D341Med (cell line): ENCODE data around the gene USP35.
"Not testable (repeated sequence)": the region's sequence is repeated elsewhere in the genome, so short reads cannot be mapped to it uniquely, and the experiment has no call there.

Source experiments
- DNase-seq: peaks from one replicate; pipeline ENCODE4 v3.0.0; 2012; ENCODE audit warnings: low spot score

USP35 gene

DNA sequence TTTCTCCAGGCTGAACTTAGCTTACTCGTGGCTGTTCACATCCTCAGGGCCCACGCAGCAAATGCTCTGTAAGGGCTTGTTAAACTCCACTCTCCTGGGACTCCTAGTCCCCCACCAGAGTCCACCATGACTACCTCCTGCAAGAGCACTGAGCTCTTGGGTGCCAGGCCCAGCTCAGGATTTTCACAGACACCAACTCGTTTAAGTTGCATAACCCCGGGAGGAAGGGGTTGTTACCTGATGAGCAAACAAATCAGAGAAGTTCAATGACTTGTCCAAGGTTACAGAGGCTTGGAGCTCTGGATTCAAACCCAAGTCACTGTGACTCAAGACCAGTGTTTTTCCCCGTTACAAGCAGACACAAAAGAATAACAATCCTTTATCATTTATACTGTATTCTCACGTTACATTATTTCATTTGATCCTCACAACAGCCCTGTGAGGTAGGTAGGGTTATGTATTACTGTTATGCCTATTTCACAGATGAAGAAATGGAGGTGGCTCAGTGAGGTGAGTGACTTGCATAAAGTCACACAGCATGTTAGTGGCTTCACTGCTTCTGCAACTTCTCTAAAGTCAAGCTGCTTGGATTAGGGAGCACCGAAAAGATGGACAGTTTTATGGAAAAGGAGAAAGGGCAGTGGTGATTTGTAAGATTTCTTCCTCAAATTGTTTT is 17.7 kb upstream of the USP35 start:
- DNase-seq: no peak

DNA sequence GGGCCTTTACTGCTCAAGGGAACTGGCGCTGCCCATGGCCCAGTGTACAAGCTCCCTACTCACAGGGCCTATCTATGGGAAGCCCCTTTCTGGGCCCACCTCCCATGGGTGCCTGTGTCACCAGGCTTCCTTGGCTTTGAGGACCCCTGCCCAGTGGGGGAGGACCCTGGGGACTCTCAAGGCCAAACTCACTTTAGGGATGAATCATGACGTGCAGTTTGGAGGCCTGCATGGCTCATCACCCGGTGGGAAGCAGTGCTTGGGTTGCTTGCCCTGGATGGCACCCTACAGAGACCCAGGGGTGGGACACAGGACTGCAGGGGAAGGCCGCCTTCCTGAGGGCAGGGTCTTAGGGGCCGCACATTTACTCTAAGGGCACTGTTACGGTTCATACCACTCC is 16.8 kb upstream of the USP35 start:
- no peak for DNase-seq

GRCh38 chr11:78175862-78176261 is 12.9 kb upstream of the USP35 start:
- not testable (repeated sequence) for DNase-seq

DNA sequence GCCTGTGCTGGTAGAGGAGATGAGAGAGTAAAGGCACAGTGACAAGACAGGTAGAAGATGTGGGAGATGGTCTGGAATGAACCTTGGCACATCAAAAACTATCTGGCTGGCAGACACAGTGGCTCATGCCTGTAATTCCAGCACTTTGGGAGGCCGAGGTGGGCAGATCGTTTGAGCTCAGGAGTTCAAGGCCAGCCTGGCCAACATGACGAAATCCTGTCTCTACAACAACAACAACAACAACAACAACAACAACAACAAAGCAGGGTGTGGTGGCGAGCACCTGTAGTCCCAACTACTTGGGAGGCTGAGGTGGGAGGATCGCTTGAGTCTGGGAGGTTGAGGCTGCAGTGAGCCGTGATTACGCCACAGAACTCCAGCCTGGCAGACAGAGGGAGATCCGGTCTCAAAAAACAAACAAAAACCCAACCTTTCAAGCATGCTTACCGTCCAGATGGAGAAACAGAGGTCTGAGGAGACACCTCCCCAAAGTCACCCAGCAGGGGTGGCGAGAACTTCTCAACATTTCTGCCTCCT is 12.0 kb upstream of the USP35 start:
- no peak for DNase-seq

- DNase-seq: no peak
Observed at GRCh38 chr11:78177216-78177615, 11.5 kb upstream of the USP35 start.

GRCh38 chr11:78179459-78180071 is 9.2 kb upstream of the USP35 start:
- no peak for DNase-seq

DNA sequence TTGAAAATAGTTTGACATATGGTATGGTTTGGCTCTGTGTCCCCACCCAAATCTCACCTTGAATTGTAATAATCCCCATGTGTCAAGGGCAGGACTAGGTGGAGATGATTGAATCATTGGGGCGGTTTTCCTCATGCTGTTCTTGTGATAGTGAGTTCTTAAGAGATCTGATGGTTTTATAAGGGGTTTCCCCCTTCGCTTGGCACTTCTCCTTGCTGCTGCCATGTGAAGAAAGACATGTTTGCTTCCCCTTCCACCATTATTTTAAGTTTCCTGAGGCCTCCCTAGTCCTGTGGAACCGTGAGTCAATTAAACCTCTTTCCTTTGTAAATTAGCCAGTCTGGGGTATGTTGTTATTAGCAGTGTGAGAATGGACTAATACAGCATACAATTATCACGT is 8.0 kb upstream of the USP35 start:
- no peak for DNase-seq

DNA sequence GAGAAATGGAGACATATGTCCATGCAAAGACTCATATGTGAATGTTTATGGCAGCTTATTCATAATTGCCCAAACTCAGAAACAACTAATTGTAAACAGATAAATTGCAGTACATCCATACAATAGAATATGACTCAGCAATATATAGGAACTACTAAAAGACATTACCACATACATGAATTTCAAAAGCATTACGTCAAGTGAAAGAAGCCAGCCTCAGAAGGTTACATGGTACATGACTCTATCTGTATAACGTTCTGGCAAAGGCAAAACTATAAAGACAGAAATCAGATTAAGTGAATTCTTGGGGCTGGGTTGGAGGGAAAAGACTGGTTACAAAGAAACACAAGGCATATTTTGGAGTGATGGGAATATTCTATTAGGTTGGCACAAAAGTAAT is 7.5 kb upstream of the USP35 start:
- DNase-seq: no peak

- no peak for DNase-seq
Observed at GRCh38 chr11:78187366-78188285, 1.1 kb upstream of the USP35 start.

DNA sequence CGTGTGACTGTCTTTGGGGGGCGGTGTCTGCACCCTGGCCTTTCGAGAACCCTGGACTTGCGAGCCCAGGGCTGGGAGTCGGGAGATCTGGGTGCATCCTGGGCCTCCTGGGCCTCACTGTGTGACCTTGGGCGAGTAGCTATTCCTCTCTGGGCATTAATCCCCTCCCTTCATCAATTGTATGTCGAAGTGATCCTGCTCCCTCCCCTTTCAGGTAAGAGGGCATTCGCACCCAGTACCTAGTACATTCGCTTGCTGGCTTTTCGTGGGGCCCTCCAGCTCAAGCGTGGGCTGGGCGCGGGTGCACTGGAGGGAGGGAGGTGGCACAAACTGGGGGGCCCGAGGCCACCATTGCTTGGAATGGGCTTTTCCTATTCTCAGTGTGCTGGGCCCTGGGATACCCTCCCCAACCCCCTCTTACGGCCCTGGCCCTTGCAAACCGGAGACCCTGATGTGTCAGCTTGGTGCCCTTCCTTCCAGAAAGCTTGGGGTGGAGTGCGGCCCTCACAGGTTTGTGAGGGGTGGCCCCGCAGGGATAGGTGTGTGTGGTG is 530 bp downstream of the USP35 start:
- no peak for DNase-seq

DNA sequence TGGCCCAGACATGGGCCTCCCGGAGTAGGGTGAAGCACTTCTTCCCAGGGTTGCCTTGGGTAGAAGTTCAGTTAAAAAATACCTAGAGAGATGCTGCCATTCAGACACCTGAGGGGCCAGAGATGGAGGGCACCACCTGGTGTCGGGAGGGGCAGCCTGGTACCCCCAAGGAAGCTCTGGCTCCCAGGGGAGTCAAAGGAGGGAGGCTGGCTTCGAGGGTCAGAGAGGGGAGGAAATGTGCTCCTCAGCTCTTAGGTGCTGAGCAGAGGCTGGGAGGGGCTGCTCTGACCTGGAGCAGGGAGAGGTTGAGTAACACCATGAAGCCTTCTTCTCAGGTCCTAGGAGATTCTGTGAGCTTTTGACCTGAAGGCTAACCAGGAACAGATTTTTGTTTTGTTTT is 1.1 kb downstream of the USP35 start:
- DNase-seq: no peak

- no peak for DNase-seq
Observed at GRCh38 chr11:78190374-78190773, 1.7 kb downstream of the USP35 start.

DNA sequence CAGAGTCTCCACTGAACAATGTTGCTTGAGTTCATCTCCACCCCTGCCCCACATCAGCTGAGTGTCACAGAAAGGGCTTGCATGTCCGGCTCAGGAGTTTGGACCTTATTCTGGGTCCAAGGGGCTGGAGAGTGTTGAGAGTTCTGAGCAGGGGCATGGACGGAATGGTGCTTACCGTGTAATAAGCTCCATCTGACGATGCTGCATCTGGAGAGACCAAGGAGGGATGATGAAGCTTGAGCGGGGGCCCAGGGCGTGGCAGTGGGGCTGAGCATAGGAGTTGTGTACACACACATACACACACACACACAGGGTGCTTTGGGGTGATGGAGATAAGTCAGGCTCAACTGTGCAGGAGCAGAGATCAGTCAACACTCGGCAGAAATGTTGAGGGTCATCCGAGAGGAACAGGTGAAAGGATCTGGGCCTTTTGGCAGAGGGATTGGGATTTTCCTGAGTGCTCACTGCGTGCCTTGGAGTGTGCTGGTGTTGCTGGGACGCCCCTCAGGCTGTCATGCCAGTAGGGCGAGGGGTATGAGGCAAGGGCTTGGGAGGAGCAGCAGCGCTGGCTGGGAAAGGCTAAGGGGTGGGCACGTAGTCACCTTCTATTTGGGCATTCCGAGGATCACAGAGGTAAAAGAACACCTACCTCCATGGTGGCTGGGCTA is 2.3 kb downstream of the USP35 start:
- no peak for DNase-seq

DNA sequence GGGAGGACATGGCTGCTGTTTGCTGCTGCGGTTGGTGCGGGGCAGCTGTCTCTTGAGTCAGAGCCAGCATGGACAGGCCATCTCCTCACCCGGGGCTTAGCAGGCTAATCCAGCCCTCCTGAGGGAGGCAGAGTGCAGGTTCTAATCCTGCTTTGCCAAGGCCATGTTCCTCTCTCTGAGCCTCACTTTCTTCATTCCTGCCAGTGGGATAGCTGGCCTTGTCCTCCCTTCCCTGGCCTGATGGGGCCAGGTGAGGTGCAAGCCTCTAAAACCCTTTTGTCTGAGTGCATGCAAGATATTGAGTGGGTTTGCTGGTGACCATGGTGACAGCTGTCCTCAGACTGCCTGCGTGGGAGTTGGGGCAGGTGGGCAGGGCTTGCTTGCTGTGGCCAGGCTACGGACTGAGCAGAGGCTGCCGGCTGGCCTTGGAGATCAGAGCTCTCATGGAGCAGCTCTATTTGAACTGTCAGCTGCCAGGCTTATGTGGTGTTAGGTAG is 3.6 kb downstream of the USP35 start:
- DNase-seq: no peak

GRCh38 chr11:78192911-78193351 is 4.2 kb downstream of the USP35 start:
- DNase-seq: no peak

DNA sequence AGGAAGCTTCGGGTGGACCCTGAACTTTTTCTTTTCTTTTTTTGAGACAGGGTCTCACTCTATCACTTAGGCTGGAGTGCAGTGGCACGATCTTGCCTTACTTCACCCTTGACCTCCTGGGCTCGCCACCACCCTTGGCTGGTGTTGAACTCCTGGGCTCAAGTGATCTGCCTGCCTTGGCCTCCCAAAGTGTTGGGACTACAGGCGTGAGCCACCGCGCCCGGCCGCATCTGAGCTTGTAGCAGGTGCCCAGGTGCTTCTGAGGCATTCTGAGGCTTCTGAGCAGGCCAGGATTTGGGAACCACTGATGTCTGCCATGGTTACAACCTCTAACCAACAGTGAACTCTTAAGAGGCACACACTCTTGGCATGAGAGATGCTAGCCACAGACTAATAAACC is 5.1 kb downstream of the USP35 start:
- DNase-seq: no peak

GRCh38 chr11:78194490-78194889 is 5.8 kb downstream of the USP35 start:
- DNase-seq: no peak

GRCh38 chr11:78195917-78196560 is 7.3 kb downstream of the USP35 start:
- no peak for DNase-seq

DNA sequence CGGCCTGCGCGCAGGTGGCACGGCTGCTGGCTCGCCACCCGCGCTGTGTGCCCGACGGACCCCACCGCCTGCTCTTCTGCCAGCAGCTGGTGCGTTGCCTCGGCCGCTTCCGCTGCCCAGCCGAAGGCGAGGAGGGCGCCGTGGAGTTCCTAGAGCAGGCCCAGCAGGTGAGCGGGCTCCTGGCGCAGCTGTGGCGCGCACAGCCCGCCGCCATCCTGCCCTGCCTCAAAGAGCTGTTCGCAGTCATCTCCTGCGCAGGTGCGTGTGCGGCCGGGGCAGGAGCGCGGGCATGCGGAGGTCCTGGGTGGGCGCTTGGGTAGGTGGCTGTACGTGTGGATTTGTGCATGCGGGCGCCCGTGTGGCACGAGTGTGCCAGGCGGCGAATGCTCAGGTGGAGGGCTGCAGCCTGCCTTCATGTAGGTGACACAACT is 8.0 kb downstream of the USP35 start:
- no peak for DNase-seq

- DNase-seq: no peak
Observed at GRCh38 chr11:78197816-78198215, 9.1 kb downstream of the USP35 start.

- no peak for DNase-seq
Observed at GRCh38 chr11:78199015-78199652, 10.4 kb downstream of the USP35 start.
